Measurements from ENCODE around the gene TRMO.

TRMO gene

GRCh38 chr9:97895695-97896332 lies 26.5 kb downstream of the TRMO start:
- Mint-ChIP-seq H3K4me1 (peaks cover 43% of the 10 kb centered on the region), H3K4me3 (no peak overlapping the region), H3K27ac (no peak overlapping the region), H3K27me3 (no peaks in the 10 kb centered on the region), H3K9me3 (peaks cover 4% of the 10 kb centered on the region), H3K36me3 (peaks cover 7% of the 10 kb centered on the region)

- Mint-ChIP-seq H3K27ac (no peak overlapping the region), H3K4me1 (peaks cover 39% of the 10 kb centered on the region), H3K27me3 (no peaks in the 10 kb centered on the region), H3K36me3 (peaks cover 7% of the 10 kb centered on the region), H3K9me3 (peaks cover 4% of the 10 kb centered on the region), H3K4me3 (no peak overlapping the region)
These were observed 27.1 kb downstream of the TRMO start for GRCh38 chr9:97895211-97895610.

DNA sequence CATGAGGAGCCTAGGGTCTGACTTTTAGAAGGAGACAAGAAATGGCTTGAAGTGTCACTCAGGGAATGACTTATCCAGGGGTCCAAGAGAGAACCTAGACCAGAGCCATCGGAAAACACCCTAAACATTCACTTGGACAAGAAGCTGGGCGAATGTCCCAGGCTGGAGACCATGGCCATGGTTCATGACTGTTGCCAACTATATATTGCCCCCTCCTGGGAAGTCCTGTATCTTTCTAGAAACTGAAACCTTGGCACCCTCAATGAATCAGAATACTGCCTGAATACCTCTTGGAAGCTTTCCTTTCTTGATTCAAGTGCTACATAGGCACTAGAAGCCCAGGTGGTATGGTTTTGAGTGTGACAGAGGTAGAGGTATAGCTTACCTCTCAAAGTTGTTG lies 29.9 kb downstream of the TRMO start:
- Mint-ChIP-seq H3K36me3 (peaks cover 7% of the 10 kb centered on the region), H3K4me3 (no peak overlapping the region), H3K27me3 (no peaks in the 10 kb centered on the region), H3K27ac (no peak overlapping the region), H3K9me3 (peaks cover 4% of the 10 kb centered on the region), H3K4me1 (peaks cover 38% of the 10 kb centered on the region)

- Mint-ChIP-seq H3K4me3 (no peak overlapping the region), H3K4me1 (peaks cover 32% of the 10 kb centered on the region), H3K9me3 (peaks cover 4% of the 10 kb centered on the region), H3K27me3 (no peaks in the 10 kb centered on the region), H3K36me3 (peaks cover 7% of the 10 kb centered on the region), H3K27ac (no peak overlapping the region)
These were observed 30.6 kb downstream of the TRMO start for GRCh38 chr9:97891736-97892135.

DNA sequence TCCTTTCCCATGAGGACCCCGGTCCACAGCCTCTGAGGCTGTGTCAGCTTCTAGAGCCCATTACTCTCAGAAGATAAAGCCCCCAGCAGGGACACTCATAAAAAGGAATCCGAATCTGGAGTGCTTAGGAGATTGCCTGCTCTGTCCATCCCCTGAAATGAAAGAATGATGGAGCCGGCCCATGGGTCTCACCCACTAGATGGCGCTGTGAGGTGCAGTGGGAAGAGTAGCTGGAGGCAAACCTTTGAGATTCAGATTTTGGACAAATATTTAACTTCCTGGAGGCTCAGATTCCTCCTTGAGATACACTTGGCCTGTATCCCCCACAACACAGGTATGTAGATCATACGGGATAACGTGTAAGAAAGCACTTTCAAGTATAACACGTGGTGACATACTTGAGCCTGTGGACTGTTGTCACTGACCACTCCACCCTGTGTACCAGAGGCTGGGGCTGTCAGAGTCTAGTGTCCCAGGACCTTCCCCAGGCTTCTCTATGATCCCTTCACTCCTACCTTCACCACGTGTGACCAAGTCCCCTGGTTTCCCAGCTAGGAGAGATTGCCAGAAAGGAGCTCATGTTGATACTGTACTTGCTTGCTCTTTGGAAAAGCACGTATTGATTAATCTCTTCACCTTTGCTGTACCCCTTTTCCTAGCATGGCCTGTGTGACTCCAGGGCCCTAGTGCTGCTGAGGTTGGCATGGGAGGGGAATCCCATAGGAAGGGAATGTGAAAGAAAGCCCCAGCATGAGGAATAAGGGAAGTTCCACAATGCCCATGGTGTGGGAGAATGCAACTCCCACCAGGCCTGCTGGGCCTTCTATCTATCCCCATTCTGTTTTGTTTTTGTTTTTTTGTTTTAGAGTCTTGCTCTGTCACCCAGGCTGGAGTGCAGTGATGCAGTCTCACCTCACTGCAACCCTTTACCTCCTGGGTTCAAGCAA lies 32.1 kb downstream of the TRMO start:
- Mint-ChIP-seq H3K27ac (no peak overlapping the region), H3K36me3 (peaks cover 7% of the 10 kb centered on the region), H3K4me1 (peaks cover 22% of the 10 kb centered on the region), H3K9me3 (peaks cover 4% of the 10 kb centered on the region), H3K27me3 (no peaks in the 10 kb centered on the region), H3K4me3 (no peak overlapping the region)

GRCh38 chr9:97880336-97880735 lies 42.0 kb downstream of the TRMO start:
- Mint-ChIP-seq H3K27me3 (no peaks in the 10 kb centered on the region), H3K9me3 (no peaks in the 10 kb centered on the region), H3K27ac (no peak overlapping the region), H3K36me3 (peaks cover 4% of the 10 kb centered on the region), H3K4me3 (no peak overlapping the region), H3K4me1 (no peaks in the 10 kb centered on the region)

DNA sequence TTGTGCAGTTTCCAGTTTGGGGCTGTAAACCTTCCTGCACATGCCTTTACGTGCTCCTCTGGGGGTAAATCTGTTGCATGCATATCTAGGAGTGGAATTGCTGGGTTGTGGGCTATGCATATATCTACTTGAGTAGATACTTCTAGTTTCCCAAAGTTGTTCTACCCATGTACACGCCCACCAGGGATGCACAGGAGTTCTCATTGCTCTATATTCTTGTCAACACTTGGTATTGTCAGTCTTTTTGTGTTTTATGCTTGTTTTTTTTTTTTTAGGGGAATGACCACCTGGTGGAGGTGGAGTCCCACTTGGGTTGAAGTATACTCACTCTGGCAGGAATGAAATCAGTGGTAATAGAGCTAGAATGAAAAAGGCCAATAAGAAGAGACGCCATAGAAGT lies 46.2 kb downstream of the TRMO start:
- no peaks in the 10 kb centered on the region for H3K4me1 Mint-ChIP-seq
- H3K27me3 Mint-ChIP-seq: no peaks in the 10 kb centered on the region
- peaks cover 7% of the 10 kb centered on the region for H3K36me3 Mint-ChIP-seq
- no peak overlapping the region for H3K4me3 Mint-ChIP-seq
- no peak overlapping the region for H3K27ac Mint-ChIP-seq
- no peaks in the 10 kb centered on the region for H3K9me3 Mint-ChIP-seq

- H3K9me3 Mint-ChIP-seq: no peaks in the 10 kb centered on the region
- no peaks in the 10 kb centered on the region for H3K27me3 Mint-ChIP-seq
- H3K36me3 Mint-ChIP-seq: peaks cover 7% of the 10 kb centered on the region
- no peaks in the 10 kb centered on the region for H3K4me1 Mint-ChIP-seq
- H3K4me3 Mint-ChIP-seq: no peak overlapping the region
- H3K27ac Mint-ChIP-seq: no peak overlapping the region
These were observed 47.2 kb downstream of the TRMO start for GRCh38 chr9:97875111-97875510.

GRCh38 chr9:97874624-97875023 lies 47.7 kb downstream of the TRMO start:
- Mint-ChIP-seq H3K27ac (no peak overlapping the region), H3K36me3 (peaks cover 7% of the 10 kb centered on the region)

GRCh38 chr9:97873882-97874281 lies 48.4 kb downstream of the TRMO start:
- Mint-ChIP-seq H3K36me3 (peaks cover 12% of the 10 kb centered on the region), H3K9me3 (no peaks in the 10 kb centered on the region), H3K4me3 (no peak overlapping the region), H3K27ac (no peak overlapping the region), H3K4me1 (no peaks in the 10 kb centered on the region), H3K27me3 (no peaks in the 10 kb centered on the region)

More at GRCh38 chr9:97874624-97875023, 47.7 kb downstream of the TRMO start:
- H3K4me3 Mint-ChIP-seq: no peak overlapping the region
- no peaks in the 10 kb centered on the region for H3K4me1 Mint-ChIP-seq
- no peaks in the 10 kb centered on the region for H3K9me3 Mint-ChIP-seq
- no peaks in the 10 kb centered on the region for H3K27me3 Mint-ChIP-seq

DNA sequence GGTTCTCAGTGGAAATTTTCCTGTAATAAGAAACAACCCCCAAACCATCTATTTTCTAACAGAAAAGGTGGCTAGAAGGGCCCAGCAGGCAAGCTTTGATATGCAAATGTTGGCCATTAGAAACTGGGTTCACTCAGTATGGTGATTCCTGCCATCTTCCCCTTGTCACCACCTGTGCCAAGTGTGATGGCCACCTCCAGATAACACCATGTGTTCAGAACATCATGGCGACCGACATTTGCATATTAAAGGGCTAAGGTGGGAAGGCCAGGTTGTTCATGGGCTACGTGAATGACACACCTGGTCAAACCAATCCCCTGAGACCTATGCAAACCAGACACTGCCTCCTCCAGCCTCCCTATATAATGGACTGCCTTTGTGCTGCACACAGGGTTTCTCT lies 48.9 kb downstream of the TRMO start:
- Mint-ChIP-seq H3K27ac (no peak overlapping the region), H3K4me3 (no peak overlapping the region), H3K27me3 (no peaks in the 10 kb centered on the region), H3K4me1 (no peaks in the 10 kb centered on the region), H3K9me3 (no peaks in the 10 kb centered on the region), H3K36me3 (peaks cover 13% of the 10 kb centered on the region)

GRCh38 chr9:97868859-97869258 lies 53.4 kb downstream of the TRMO start:
- Mint-ChIP-seq H3K4me3 (no peak overlapping the region), H3K4me1 (no peaks in the 10 kb centered on the region), H3K27me3 (peaks cover 11% of the 10 kb centered on the region), H3K36me3 (peaks cover 30% of the 10 kb centered on the region), H3K9me3 (peaks cover 24% of the 10 kb centered on the region), H3K27ac (no peak overlapping the region)

DNA sequence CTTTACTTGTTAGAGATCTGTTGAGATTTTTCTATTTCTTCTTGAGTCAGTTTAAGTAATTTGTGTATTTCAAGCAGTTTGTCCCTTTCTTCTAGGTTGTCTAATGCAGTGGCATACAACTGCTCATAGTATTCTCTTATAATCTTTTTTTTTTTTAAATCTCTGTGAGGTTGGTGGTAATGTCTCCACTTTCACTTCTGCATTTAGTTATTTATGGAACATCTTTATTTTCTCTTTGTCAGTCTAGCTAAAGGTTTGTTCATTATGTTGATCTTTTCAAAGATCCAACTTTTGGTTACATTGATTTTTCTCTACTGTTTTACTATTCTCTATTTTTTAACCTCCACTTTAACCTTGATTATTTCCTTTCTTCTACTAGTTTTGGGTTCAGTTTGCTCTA lies 55.5 kb downstream of the TRMO start:
- Mint-ChIP-seq H3K4me3 (no peak overlapping the region), H3K27ac (no peak overlapping the region), H3K36me3 (peaks cover 30% of the 10 kb centered on the region), H3K9me3 (peaks cover 24% of the 10 kb centered on the region), H3K4me1 (no peaks in the 10 kb centered on the region), H3K27me3 (peaks cover 15% of the 10 kb centered on the region)

GRCh38 chr9:97866300-97866699 lies 56.0 kb downstream of the TRMO start:
- Mint-ChIP-seq H3K36me3 (peaks cover 27% of the 10 kb centered on the region), H3K27me3 (peaks cover 20% of the 10 kb centered on the region), H3K9me3 (peaks cover 24% of the 10 kb centered on the region), H3K4me3 (no peak overlapping the region), H3K4me1 (no peaks in the 10 kb centered on the region), H3K27ac (no peak overlapping the region)

DNA sequence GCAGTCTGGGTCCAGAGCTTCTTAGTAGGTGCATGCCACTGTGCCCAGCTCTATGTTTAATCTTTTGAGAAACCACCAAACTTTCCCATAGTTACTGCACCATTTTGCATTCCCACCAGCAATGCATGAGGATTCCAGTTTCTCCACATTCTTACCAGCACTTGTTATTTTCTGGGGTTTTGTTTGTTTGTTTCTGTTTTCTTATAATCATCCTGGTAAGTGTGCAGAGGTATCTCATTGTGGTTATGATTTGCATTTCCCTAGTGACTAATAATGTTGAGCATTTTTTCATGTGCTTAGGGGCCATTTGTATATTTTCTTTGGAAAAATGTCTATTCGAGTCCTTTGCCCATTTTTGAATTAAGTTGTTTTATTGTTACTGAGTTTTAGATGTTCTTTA lies 57.9 kb downstream of the TRMO start:
- Mint-ChIP-seq H3K9me3 (peaks cover 24% of the 10 kb centered on the region), H3K36me3 (peaks cover 25% of the 10 kb centered on the region), H3K4me3 (no peak overlapping the region)

GRCh38 chr9:97863314-97863713 lies 59.0 kb downstream of the TRMO start:
- Mint-ChIP-seq H3K4me3 (no peak overlapping the region), H3K27me3 (peaks cover 42% of the 10 kb centered on the region), H3K4me1 (peaks cover under 1% of the 10 kb centered on the region), H3K27ac (no peak overlapping the region), H3K9me3 (peaks cover 24% of the 10 kb centered on the region), H3K36me3 (peaks cover 19% of the 10 kb centered on the region)

More for the DNA sequence above, 57.9 kb downstream of the TRMO start:
- Mint-ChIP-seq H3K27me3 (peaks cover 34% of the 10 kb centered on the region), H3K4me1 (no peaks in the 10 kb centered on the region), H3K27ac (no peak overlapping the region)

Data from activated naive CD4-positive, alpha-beta T cell treated with anti-CD3 and anti-CD28 coated beads, Interleukin-2, amount 50 U/mL, for 24 hours (primary cell).